Measurements from ENCODE around the gene NPPB. TPM values are rescaled to one million over a fixed set of nuclear protein-coding genes. Genes with fewer than 3 reads are reported as not detected.
"Not testable (repeated sequence)": the region's sequence is repeated elsewhere in the genome, so short reads cannot be mapped to it uniquely, and the experiment has no call there.

The NPPB gene
- total and polyA plus RNA-seq, 4 donors, result 0.87 to 25.7 TPM; not detected in 2

GRCh38 chr1:11898831-11899467 lies 40.2 kb upstream of the NPPB start:
- Histone ChIP-seq H3K27me3 (ENCODE audit: control insufficient read depth in 1 of 2, insufficient read depth in 2 of 2, low read length in 1 of 2) (no peaks in the 10 kb centered on the region), H3K4me1 (ENCODE audit: control insufficient read depth in 1 of 2, insufficient read depth in 2 of 2, low read length in 2 of 2) (no peaks in the 10 kb centered on the region), H3K27ac (ENCODE audit: low read depth in 1 of 2, low read length in 2 of 2) (no peak overlapping the region), H3K36me3 (ENCODE audit: control insufficient read depth in 1 of 2, insufficient read depth in 2 of 2, low read length in 1 of 2) (no peaks in the 10 kb centered on the region), H3K4me3 (ENCODE audit: low read length in 2 of 2) (no peak overlapping the region), H3K9me3 (ENCODE audit: control insufficient read depth, low read length) (no peaks in the 10 kb centered on the region)
- WGBS, 2 donors, result 11 to 14% methylated on average over 22 to 26 of the region's 26 CpGs
- ATAC-seq (ENCODE audit: low FRiP score), result no peak
- intact Hi-C loops (cut with DNase I), result no loop called here
- no peak for DNase-seq

DNA sequence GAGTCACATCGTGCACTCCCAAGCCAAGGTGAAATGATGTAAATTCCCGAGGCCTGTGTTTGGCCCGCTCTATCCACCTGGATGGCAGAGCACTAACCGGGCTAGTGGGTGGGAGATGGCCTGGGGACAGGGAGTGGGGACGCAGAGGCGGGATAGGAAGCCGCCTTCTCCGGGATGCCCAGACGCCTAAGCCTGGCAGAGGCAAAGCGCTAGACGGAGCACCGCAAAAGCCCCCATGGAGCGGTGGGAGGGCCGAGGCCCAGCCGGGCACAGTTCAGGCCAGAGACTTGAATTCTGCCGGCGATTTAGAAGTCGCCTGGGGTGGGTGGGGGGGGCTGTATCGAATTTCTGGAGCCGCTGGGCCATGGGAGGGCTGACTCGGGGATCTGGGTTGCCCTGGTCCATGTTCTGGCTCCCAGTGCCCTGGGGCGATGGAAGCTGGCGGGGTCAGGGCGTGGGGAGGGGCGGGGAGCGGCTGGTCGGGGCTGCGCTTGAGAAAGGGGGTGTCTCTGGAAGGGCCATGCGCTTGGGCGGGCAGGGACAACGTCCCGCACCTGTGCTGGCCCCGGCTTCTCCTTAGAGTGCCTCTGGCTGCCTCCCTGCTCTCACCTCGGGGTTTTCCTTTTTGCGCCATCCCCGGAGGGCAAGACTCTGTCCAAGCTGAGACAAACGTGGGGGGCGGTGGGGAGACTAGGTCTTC lies 39.5 kb upstream of the NPPB start:
- Histone ChIP-seq H3K27me3 (ENCODE audit: control insufficient read depth in 1 of 2, insufficient read depth in 2 of 2, low read length in 1 of 2) (no peaks in the 10 kb centered on the region), H3K36me3 (ENCODE audit: control insufficient read depth in 1 of 2, insufficient read depth in 2 of 2, low read length in 1 of 2) (no peaks in the 10 kb centered on the region), H3K9me3 (ENCODE audit: control insufficient read depth, low read length) (no peaks in the 10 kb centered on the region), H3K4me1 (ENCODE audit: control insufficient read depth in 1 of 2, insufficient read depth in 2 of 2, low read length in 2 of 2) (no peaks in the 10 kb centered on the region), H3K4me3 (ENCODE audit: low read length in 2 of 2) (no peak overlapping the region), H3K27ac (ENCODE audit: low read depth in 1 of 2, low read length in 2 of 2) (no peak overlapping the region)
- WGBS, 2 donors, result 16 to 17% methylated on average over 37 to 38 of the region's 38 CpGs
- intact Hi-C loops (cut with DNase I), result no loop called here
- DNase-seq (no peak), ATAC-seq (ENCODE audit: low FRiP score) (no peak)

DNA sequence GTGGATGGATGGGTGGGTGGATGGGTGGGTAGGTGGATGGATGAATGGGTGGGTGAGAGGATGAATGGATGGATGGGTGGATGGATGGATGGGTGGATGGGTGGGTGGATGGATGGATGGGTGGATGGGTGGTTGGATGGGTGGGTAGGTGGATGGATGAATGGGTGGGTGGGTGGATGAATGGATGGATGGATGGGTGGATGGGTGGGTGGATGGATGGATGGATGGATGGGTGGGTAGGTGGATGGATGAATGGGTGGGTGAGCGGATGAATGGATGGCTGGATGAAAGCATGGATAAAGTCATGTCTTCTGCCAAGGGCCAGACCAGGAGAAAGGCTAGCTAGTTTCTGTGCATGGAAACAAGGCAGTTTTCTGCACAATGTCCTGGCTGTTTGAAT lies 35.8 kb upstream of the NPPB start:
- not testable (repeated sequence) for DNase-seq; H3K9me3 ChIP-seq (ENCODE audit: control insufficient read depth, low read length)

GRCh38 chr1:11893907-11894251 lies 35.1 kb upstream of the NPPB start:
- Histone ChIP-seq H3K9me3 (ENCODE audit: control insufficient read depth, low read length) (no peaks in the 10 kb centered on the region), H3K4me1 (ENCODE audit: control insufficient read depth in 1 of 2, insufficient read depth in 2 of 2, low read length in 2 of 2) (no peaks in the 10 kb centered on the region), H3K27me3 (ENCODE audit: control insufficient read depth in 1 of 2, insufficient read depth in 2 of 2, low read length in 1 of 2) (no peaks in the 10 kb centered on the region), H3K27ac (ENCODE audit: low read depth in 1 of 2, low read length in 2 of 2) (no peak overlapping the region), H3K4me3 (ENCODE audit: low read length in 2 of 2) (no peak overlapping the region), H3K36me3 (ENCODE audit: control insufficient read depth in 1 of 2, insufficient read depth in 2 of 2, low read length in 1 of 2) (no peaks in the 10 kb centered on the region)
- peak; percentile 66 to 88 for DNase-seq
- WGBS, 2 donors, result 1 to 2% methylated on average over 5 of the region's 5 CpGs
- intact Hi-C loops (cut with DNase I), result loop anchor here (1.0 to 5.0 kb wide), 2 partner anchors 53 to 57 kb away; no protein-coding TSS in a partner anchor
- no peak for ATAC-seq (ENCODE audit: low FRiP score)

More for the DNA sequence above, 35.8 kb upstream of the NPPB start:
- H3K27me3 ChIP-seq (ENCODE audit: control insufficient read depth in 1 of 2, insufficient read depth in 2 of 2, low read length in 1 of 2); H3K36me3 ChIP-seq (ENCODE audit: control insufficient read depth in 1 of 2, insufficient read depth in 2 of 2, low read length in 1 of 2); H3K4me1 ChIP-seq (ENCODE audit: control insufficient read depth in 1 of 2, insufficient read depth in 2 of 2, low read length in 2 of 2); H3K27ac ChIP-seq (ENCODE audit: low read depth in 1 of 2, low read length in 2 of 2); ATAC-seq (ENCODE audit: low FRiP score); H3K4me3 ChIP-seq (ENCODE audit: low read length in 2 of 2): not testable (repeated sequence)
- 60 to 89% methylated on average over 1 of the region's 1 CpG for WGBS, 2 donors
- intact Hi-C loops (cut with DNase I), result loop anchor here (1.0 to 5.0 kb wide), 2 partner anchors 53 to 57 kb away; no protein-coding TSS in a partner anchor

DNA sequence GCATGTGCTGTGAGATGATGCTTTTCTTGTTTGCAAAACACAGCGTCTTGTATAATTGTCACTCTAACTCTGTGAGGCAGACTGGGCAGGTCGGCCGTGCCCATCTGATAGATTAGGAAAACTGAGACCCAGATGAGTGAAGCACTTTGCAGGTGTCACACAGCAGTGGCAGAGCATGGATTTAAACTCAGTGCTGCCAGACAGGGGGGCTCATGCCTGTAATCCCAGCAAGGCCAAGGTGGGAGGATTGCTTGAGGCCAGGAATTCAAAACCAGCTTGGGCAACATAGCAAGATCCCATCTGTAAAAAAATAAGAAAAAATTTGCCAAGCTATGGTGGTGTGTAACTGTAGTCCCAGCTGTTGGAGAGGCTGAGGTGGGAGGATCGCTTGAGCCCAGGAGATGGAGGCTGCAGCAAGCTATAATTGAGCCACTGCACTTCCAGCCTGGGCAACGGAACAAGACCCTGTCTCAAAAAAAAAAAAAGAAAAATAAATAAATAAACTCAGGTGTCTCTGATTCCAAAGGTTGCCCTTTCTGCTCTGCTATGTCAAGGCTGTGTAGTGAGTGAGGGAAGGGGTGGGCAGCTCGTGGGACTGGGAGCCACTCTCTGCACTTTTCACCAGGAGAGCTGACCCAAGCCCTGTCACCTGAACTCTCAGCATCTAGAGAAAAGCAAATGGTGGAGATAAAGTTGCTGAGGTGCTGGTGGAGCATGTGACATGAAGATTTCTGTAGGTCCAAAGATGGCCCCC lies 32.9 kb upstream of the NPPB start:
- Histone ChIP-seq H3K27ac (ENCODE audit: low read depth in 1 of 2, low read length in 2 of 2) (no peak overlapping the region), H3K4me3 (ENCODE audit: low read length in 2 of 2) (no peak overlapping the region), H3K27me3 (ENCODE audit: control insufficient read depth in 1 of 2, insufficient read depth in 2 of 2, low read length in 1 of 2) (no peaks in the 10 kb centered on the region), H3K4me1 (ENCODE audit: control insufficient read depth in 1 of 2, insufficient read depth in 2 of 2, low read length in 2 of 2) (no peaks in the 10 kb centered on the region), H3K36me3 (ENCODE audit: control insufficient read depth in 1 of 2, insufficient read depth in 2 of 2, low read length in 1 of 2) (no peaks in the 10 kb centered on the region), H3K9me3 (ENCODE audit: control insufficient read depth, low read length) (no peaks in the 10 kb centered on the region)
- intact Hi-C loops (cut with DNase I), result loop anchor here in 1 of 2 donors (5.0 kb wide), 1 partner anchor 54 kb away; no protein-coding TSS in a partner anchor
- ATAC-seq (ENCODE audit: low FRiP score), result no peak
- WGBS, 2 donors, result 78 to 84% methylated on average over 6 of the region's 6 CpGs
- DNase-seq, result no peak

- Histone ChIP-seq H3K27ac (ENCODE audit: low read depth in 1 of 2, low read length in 2 of 2) (no peak overlapping the region), H3K9me3 (ENCODE audit: control insufficient read depth, low read length) (no peaks in the 10 kb centered on the region), H3K4me3 (ENCODE audit: low read length in 2 of 2) (no peak overlapping the region), H3K4me1 (ENCODE audit: control insufficient read depth in 1 of 2, insufficient read depth in 2 of 2, low read length in 2 of 2) (no peaks in the 10 kb centered on the region), H3K27me3 (ENCODE audit: control insufficient read depth in 1 of 2, insufficient read depth in 2 of 2, low read length in 1 of 2) (no peaks in the 10 kb centered on the region), H3K36me3 (ENCODE audit: control insufficient read depth in 1 of 2, insufficient read depth in 2 of 2, low read length in 1 of 2) (no peaks in the 10 kb centered on the region)
- intact Hi-C loops (cut with DNase I), result no loop called here
- DNase-seq, result no peak
- no peak for ATAC-seq (ENCODE audit: low FRiP score)
- WGBS, 2 donors, result 36 to 43% methylated on average over 3 of the region's 3 CpGs
These were observed 30.1 kb upstream of the NPPB start for GRCh38 chr1:11888877-11889208.

DNA sequence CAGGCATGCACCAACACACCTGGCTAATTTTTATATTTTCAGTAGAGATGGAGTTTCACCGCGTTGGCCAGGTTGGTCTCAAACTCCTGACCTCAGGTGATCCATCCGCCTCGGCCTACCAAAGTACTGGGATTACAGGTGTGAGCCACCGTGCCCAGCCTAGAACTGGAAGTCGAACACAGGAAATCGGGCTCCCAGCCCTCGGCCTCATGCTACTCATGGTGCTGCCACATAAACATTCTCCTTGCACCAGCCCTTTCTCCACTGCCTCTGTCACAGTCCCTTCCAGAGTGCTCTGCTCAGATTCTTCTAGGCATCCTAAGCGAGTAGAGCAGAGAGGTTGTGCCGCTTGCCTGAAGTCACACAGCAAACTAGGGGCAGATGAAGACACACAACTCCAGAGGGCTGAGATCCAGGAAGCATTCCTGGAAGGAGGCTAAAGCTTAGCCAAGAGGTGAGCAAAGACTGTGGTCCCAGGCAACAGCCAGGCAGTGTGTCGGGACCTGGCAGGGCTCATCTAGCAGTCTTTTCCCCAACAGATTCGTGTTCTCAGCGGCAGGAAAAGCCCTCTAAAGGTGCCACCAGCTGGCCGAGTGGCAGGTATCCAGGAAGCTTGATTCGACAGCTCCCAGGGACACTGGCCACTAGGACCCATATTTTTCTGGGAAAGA lies 29.6 kb upstream of the NPPB start:
- Histone ChIP-seq H3K4me1 (ENCODE audit: control insufficient read depth in 1 of 2, insufficient read depth in 2 of 2, low read length in 2 of 2) (no peaks in the 10 kb centered on the region), H3K4me3 (ENCODE audit: low read length in 2 of 2) (no peak overlapping the region), H3K27me3 (ENCODE audit: control insufficient read depth in 1 of 2, insufficient read depth in 2 of 2, low read length in 1 of 2) (no peaks in the 10 kb centered on the region), H3K27ac (ENCODE audit: low read depth in 1 of 2, low read length in 2 of 2) (no peak overlapping the region), H3K9me3 (ENCODE audit: control insufficient read depth, low read length) (no peaks in the 10 kb centered on the region), H3K36me3 (ENCODE audit: control insufficient read depth in 1 of 2, insufficient read depth in 2 of 2, low read length in 1 of 2) (no peaks in the 10 kb centered on the region)
- WGBS, 2 donors, result 79 to 82% methylated on average over 15 of the region's 15 CpGs
- DNase-seq (no peak), ATAC-seq (ENCODE audit: low FRiP score) (no peak)
- intact Hi-C loops (cut with DNase I), result no loop called here

DNA sequence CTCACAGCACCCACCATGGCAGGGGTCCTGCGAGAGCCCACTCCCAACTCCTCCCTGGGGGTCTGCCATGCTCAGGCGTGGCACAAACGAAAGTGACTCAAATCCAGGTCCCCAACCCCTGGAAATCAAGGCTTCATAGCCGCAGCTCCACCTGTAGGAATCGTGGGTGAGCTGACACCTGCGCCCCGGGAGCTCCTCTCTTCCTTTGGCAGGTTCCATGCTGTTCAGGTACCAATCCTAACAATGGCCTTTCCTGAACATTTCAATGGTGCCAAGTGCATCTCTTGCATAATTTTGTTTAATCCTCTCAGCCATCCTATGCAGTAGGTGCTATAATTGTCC lies 28.9 kb upstream of the NPPB start:
- Histone ChIP-seq H3K27ac (ENCODE audit: low read depth in 1 of 2, low read length in 2 of 2) (no peak overlapping the region), H3K4me3 (ENCODE audit: low read length in 2 of 2) (no peak overlapping the region), H3K27me3 (ENCODE audit: control insufficient read depth in 1 of 2, insufficient read depth in 2 of 2, low read length in 1 of 2) (no peaks in the 10 kb centered on the region), H3K4me1 (ENCODE audit: control insufficient read depth in 1 of 2, insufficient read depth in 2 of 2, low read length in 2 of 2) (no peaks in the 10 kb centered on the region), H3K9me3 (ENCODE audit: control insufficient read depth, low read length) (no peaks in the 10 kb centered on the region), H3K36me3 (ENCODE audit: control insufficient read depth in 1 of 2, insufficient read depth in 2 of 2, low read length in 1 of 2) (no peaks in the 10 kb centered on the region)
- ATAC-seq (ENCODE audit: low FRiP score), result no peak
- intact Hi-C loops (cut with DNase I), result no loop called here
- 78% methylated on average over 7 of the region's 7 CpGs for WGBS, 2 donors
- no peak for DNase-seq
